H1 (cell line): Measurements from ENCODE around the gene LRBA. TPM values are rescaled to one million over a fixed set of nuclear protein-coding genes. Genes with fewer than 3 reads are reported as not detected.

Source experiments
- CTCF ChIA-PET: fragments of 300-600 bp; sonication (Branson Sonifier 250); formaldehyde crosslinking; loops from one replicate; lab custom pipeline; 2021; ENCODE audit not compliant: partially characterized antibody; lab: Charles Lee
- POLR2A ChIA-PET: fragments of 300-600 bp; sonication (Branson Sonifier 250); formaldehyde crosslinking; loops from one replicate; lab custom pipeline; 2021; ENCODE audit warnings: inconsistent platforms; ENCODE audit not compliant: partially characterized antibody; lab: Charles Lee
- DNase-seq, 2 experiments: peaks; one replicate each; pipeline versions ENCODE4 v3.0.0 to v3.0.0-alpha.2; 2010 to 2022; ENCODE audit warnings: low spot score in 2 of 2, low read depth in 1 of 2, mixed read lengths in 1 of 2
- FAIRE-seq: peaks from 2 replicates; lab custom pipeline; 2011; peaks lifted over from hg19 to GRCh38; lab: Jason Lieb, UNC
- H2AFZ ChIP-seq: 2 replicates; pipeline ENCODE4 v1.8.1; 2012; ENCODE audit warnings: low read length, inconsistent platforms
- H2AK5ac ChIP-seq: 2 replicates; pipeline ENCODE4 v1.6.1; 2013; ENCODE audit warnings: low read depth, low read length
- H2BK120ac ChIP-seq: replicated peaks from 2 replicates; pipeline ENCODE3; 2013; ENCODE audit warnings: low read depth, low read length, inconsistent platforms
- H2BK12ac ChIP-seq: 2 replicates; pipeline ENCODE4 v1.6.1; 2013; ENCODE audit warnings: low read depth, low read length
- H2BK15ac ChIP-seq: 2 replicates; pipeline ENCODE4 v1.6.1; 2013; ENCODE audit warnings: low read length
- H2BK20ac ChIP-seq: 2 replicates; pipeline ENCODE4 v1.6.1; 2013; ENCODE audit warnings: low read length
- H2BK5ac ChIP-seq: 2 replicates; pipeline ENCODE4 v1.6.1; 2013; ENCODE audit warnings: low read depth, low read length
- H3K14ac ChIP-seq: 2 replicates; pipeline ENCODE4 v1.6.1; 2013; ENCODE audit warnings: inconsistent platforms; ENCODE audit not compliant: insufficient read length
- H3K18ac ChIP-seq: 2 replicates; pipeline ENCODE4 v1.6.1; 2013; ENCODE audit warnings: low read length; ENCODE audit errors: extremely low read depth
- H3K23ac ChIP-seq: 2 replicates; pipeline ENCODE4 v1.6.1; 2013; ENCODE audit warnings: inconsistent platforms; ENCODE audit not compliant: insufficient read length
- H3K23me2 ChIP-seq: 2 replicates; pipeline ENCODE4 v1.6.1; 2013; ENCODE audit warnings: low read depth, low read length
- H3K27ac ChIP-seq: 2 replicates; pipeline ENCODE4 v1.6.1; 2011; ENCODE audit warnings: low read depth, low read length, inconsistent platforms
- H3K27me3 ChIP-seq, 4 experiments: replicated peaks in 1 of 4; 1 replicate in 1 of 4; 2 replicates in 3 of 4; pipeline versions ENCODE4 v1.6.1 to v1.8.1; 2011 to 2013; ENCODE audit warnings: low read length in 3 of 4, mild to moderate bottlenecking in 3 of 4, inconsistent platforms in 2 of 4, mixed read lengths in 2 of 4, moderate library complexity in 1 of 4; ENCODE audit not compliant: control insufficient read depth in 3 of 4, insufficient read depth in 3 of 4; ENCODE audit errors: extremely low read depth in 1 of 4
- H3K36me3 ChIP-seq, 4 experiments: 2 replicates each; pipeline versions ENCODE4 v1.6.1 to v1.8.1; 2011 to 2013; ENCODE audit warnings: mild to moderate bottlenecking in 4 of 4, low read length in 3 of 4, moderate library complexity in 2 of 4, control low read depth in 1 of 4, inconsistent platforms in 1 of 4; ENCODE audit not compliant: insufficient read depth in 4 of 4, control insufficient read depth in 2 of 4
- H3K4ac ChIP-seq: replicated peaks from 2 replicates; pipeline ENCODE3; 2013; ENCODE audit warnings: low read length, low read depth, mixed read lengths, inconsistent platforms; ENCODE audit not compliant: insufficient read length
- H3K4me1 ChIP-seq, 4 experiments: replicated peaks in 1 of 4; 1 replicate in 1 of 4; 2 replicates in 3 of 4; pipeline versions ENCODE4 v1.6.1 to v1.8.1; 2011 to 2013; ENCODE audit warnings: low read length in 3 of 4, inconsistent platforms in 2 of 4, mixed read lengths in 1 of 4; ENCODE audit not compliant: insufficient read depth in 4 of 4, control insufficient read depth in 3 of 4
- H3K4me2 ChIP-seq, 2 experiments: 2 replicates each; pipeline versions ENCODE4 v1.6.1 to v1.8.1; 2011 to 2013; ENCODE audit warnings: low read depth in 2 of 2, low read length in 2 of 2, control low read depth in 1 of 2, inconsistent platforms in 1 of 2, mild to moderate bottlenecking in 1 of 2; ENCODE audit not compliant: insufficient read depth in 1 of 2
- H3K4me3 ChIP-seq, 4 experiments: fragments of 200-600, 300-600 bp in 1 of 4; sonication (generic), shearing (Covaris generic), sonication (Bioruptor Twin) in 1 of 4; 2 replicates each; pipeline versions ENCODE4 v1.5.1 to v1.8.1; 2011 to 2016; ENCODE audit warnings: low read length in 4 of 4, low read depth in 3 of 4, control low read depth in 2 of 4, inconsistent platforms in 2 of 4, mild to moderate bottlenecking in 2 of 4, mixed read lengths in 1 of 4, moderate library complexity in 1 of 4; ENCODE audit not compliant: insufficient read depth in 2 of 4; ENCODE audit errors: extremely low read depth in 1 of 4
- H3K56ac ChIP-seq: replicated peaks from 2 replicates; pipeline ENCODE3; 2013; ENCODE audit warnings: low read depth, mild to moderate bottlenecking, mixed read lengths, low read length, inconsistent platforms; ENCODE audit not compliant: insufficient read length
- H3K79me1 ChIP-seq: 2 replicates; pipeline ENCODE4 v1.6.1; 2013; ENCODE audit warnings: low read depth, low read length, control low read depth
- H3K79me2 ChIP-seq, 2 experiments: 2 replicates each; pipeline versions ENCODE4 v1.6.1 to v1.8.1; 2012 to 2013; ENCODE audit warnings: low read length in 2 of 2, mild to moderate bottlenecking in 2 of 2, inconsistent platforms in 1 of 2; ENCODE audit not compliant: insufficient read depth in 2 of 2, control insufficient read depth in 1 of 2
- H3K9ac ChIP-seq, 4 experiments: replicated peaks in 1 of 4; 1 replicate in 1 of 4; 2 replicates in 3 of 4; pipeline versions ENCODE4 v1.6.1 to v1.8.1; 2011 to 2013; ENCODE audit warnings: low read depth in 3 of 4, low read length in 3 of 4, control low read depth in 2 of 4, mild to moderate bottlenecking in 2 of 4, moderate library complexity in 2 of 4, inconsistent platforms in 1 of 4; ENCODE audit errors: extremely low read depth in 1 of 4
- H3K9me3 ChIP-seq, 2 experiments: 2 replicates each; pipeline versions ENCODE4 v1.6.1 to v1.8.1; 2012 to 2013; ENCODE audit warnings: mild to moderate bottlenecking in 2 of 2, moderate library complexity in 2 of 2, control low read depth in 1 of 2, inconsistent platforms in 1 of 2, low read depth in 1 of 2, low read length in 1 of 2, mixed read lengths in 1 of 2; ENCODE audit not compliant: insufficient read depth in 2 of 2
- H4K20me1 ChIP-seq, 2 experiments: replicated peaks in 1 of 2; 2 replicates each; pipeline versions ENCODE3 to v1.8.1; 2011 to 2013; ENCODE audit warnings: inconsistent platforms in 2 of 2, low read length in 2 of 2, mild to moderate bottlenecking in 1 of 2; ENCODE audit not compliant: insufficient read depth in 2 of 2, control insufficient read depth in 1 of 2
- H4K5ac ChIP-seq: 2 replicates; pipeline ENCODE4 v1.6.1; 2013; ENCODE audit warnings: low read length, low read depth, mixed read lengths, inconsistent platforms; ENCODE audit not compliant: insufficient read length
- H4K8ac ChIP-seq: 2 replicates; pipeline ENCODE4 v1.8.0; 2013; ENCODE audit warnings: mild to moderate bottlenecking, moderate library complexity, low read length, inconsistent platforms; ENCODE audit not compliant: insufficient read depth; ENCODE audit errors: extremely low read depth
- H4K91ac ChIP-seq: replicated peaks from 2 replicates; pipeline ENCODE3; 2013; ENCODE audit warnings: low read length, mixed read lengths, inconsistent platforms; ENCODE audit not compliant: insufficient read length
- ASH2L ChIP-seq: fragments of 200-600, 300-600 bp; sonication (generic); IDR thresholded peaks from one replicate; pipeline ENCODE4 v1.7.1; 2017; ENCODE audit warnings: low read length
- CREB1 ChIP-seq: IDR thresholded peaks from 2 replicates; pipeline ENCODE4 v1.6.1; 2012; ENCODE audit warnings: inconsistent platforms
- EP300 ChIP-seq, 2 experiments: IDR thresholded peaks; 1 replicate in 1 of 2; 2 replicates in 1 of 2; pipeline ENCODE4 v1.6.1; 2011 to 2012; ENCODE audit warnings: low read depth in 2 of 2, low read length in 2 of 2, mild to moderate bottlenecking in 2 of 2, borderline replicate concordance in 1 of 2, inconsistent platforms in 1 of 2, moderate library complexity in 1 of 2
- FOSL1 ChIP-seq: IDR thresholded peaks from 2 replicates; pipeline ENCODE4 v1.6.1; 2011; ENCODE audit warnings: mild to moderate bottlenecking, low read depth, low read length, moderate library complexity; ENCODE audit not compliant: insufficient read depth
- GTF2F1 ChIP-seq: IDR thresholded peaks from 2 replicates; pipeline ENCODE4 v1.6.1; 2012; ENCODE audit warnings: low read depth, low read length, improper control_type of control experiment, borderline replicate concordance
- JUND ChIP-seq: IDR thresholded peaks from 2 replicates; pipeline ENCODE4 v1.6.1; 2011; ENCODE audit warnings: mild to moderate bottlenecking, improper control_type of control experiment, low read length
- KDM1A ChIP-seq: fragments of 200-600, 300-600 bp; sonication (generic); IDR thresholded peaks from 2 replicates; pipeline ENCODE4 v1.7.1; 2016; ENCODE audit warnings: mild to moderate bottlenecking, low read length, borderline replicate concordance
- MAX ChIP-seq: IDR thresholded peaks from 2 replicates; pipeline ENCODE4 v1.6.1; 2012; ENCODE audit warnings: inconsistent platforms
- NRF1 ChIP-seq: IDR thresholded peaks from 2 replicates; pipeline ENCODE4 v1.6.1; 2011; ENCODE audit warnings: mild to moderate bottlenecking, low read depth, low read length, improper control_type of control experiment
- POLR2A ChIP-seq, 2 experiments: IDR thresholded peaks; 1 replicate in 1 of 2; 2 replicates in 1 of 2; pipeline ENCODE4 v1.6.1; 2011; ENCODE audit warnings: low read depth in 2 of 2, low read length in 2 of 2, mild to moderate bottlenecking in 2 of 2; ENCODE audit errors: control extremely low read depth in 1 of 2
- RAD21 ChIP-seq, 2 experiments: IDR thresholded peaks in 1 of 2; conservative IDR thresholded peaks in 1 of 2; 2 replicates each; pipeline ENCODE4 v1.6.1; 2011; ENCODE audit warnings: low read depth in 2 of 2, low read length in 2 of 2, improper control_type of control experiment in 1 of 2, inconsistent platforms in 1 of 2, mild to moderate bottlenecking in 1 of 2, moderate library complexity in 1 of 2
- RNF2 ChIP-seq: fragments of 200-900, 300-1000 bp; sonication (generic); IDR thresholded peaks from 2 replicates; pipeline ENCODE4 v1.7.1; 2016; ENCODE audit warnings: borderline replicate concordance, low read depth, mild to moderate bottlenecking, antibody characterized with exemption, low read length; ENCODE audit not compliant: poor library complexity, severe bottlenecking; ENCODE audit errors: missing control alignments
- SP1 ChIP-seq: IDR thresholded peaks from 2 replicates; pipeline ENCODE4 v1.6.1; 2011; ENCODE audit warnings: low read depth, low read length
- WGBS, 2 experiments: shearing (Covaris generic) in 1 of 2; methylation state at CpG; one replicate each; pipeline versions ENCODE4 v1.1.6 to v1.1.7; 2013 to 2015; ENCODE audit warnings: low lambda C conversion rate in 2 of 2, mixed read lengths in 2 of 2, inconsistent platforms in 1 of 2, low coverage in 1 of 2, missing lambda C conversion rate in 1 of 2; ENCODE audit not compliant: insufficient replicate concordance in 2 of 2, insufficient coverage in 1 of 2, insufficient read length in 1 of 2; ENCODE audit errors: extremely low coverage in 1 of 2, missing lambda C conversion rate in 1 of 2; 5-methylcytosine and 5-hydroxymethylcytosine counted together
- polyA plus RNA-seq, 7 experiments: library from polyadenylated mRNA; depleted of rRNA in 3 of 7; stranded (reverse) in 5 of 7; unstranded in 2 of 7; fragments of >200 nt in 5 of 7; fragments of 200-250 nt in 2 of 7; gene quantifications; 1 replicate in 5 of 7; 2 replicates in 1 of 7; 4 replicates in 1 of 7; pipeline versions ENCODE4 v1.2.1 to v1.2.3, GENCODE V29; 2011 to 2013; ENCODE audit warnings: missing spikeins in 2 of 7, mixed read lengths in 2 of 7
- total RNA-seq: library from RNA; stranded (reverse); fragmentation: NEBNext Ultra II Directional; extraction: Animal tissue kit (Norgen Biotek cat#: 25700); gene quantifications from 2 replicates; pipeline ENCODE4 v1.2.1, GENCODE V29; 2021

Gene LRBA
- total and polyA plus RNA-seq, 2 of the 8 experiments (the other 6 are each of a cell fraction or from before 2014, with no cell fraction given) = 54.6 to 83.2 TPM

DNA sequence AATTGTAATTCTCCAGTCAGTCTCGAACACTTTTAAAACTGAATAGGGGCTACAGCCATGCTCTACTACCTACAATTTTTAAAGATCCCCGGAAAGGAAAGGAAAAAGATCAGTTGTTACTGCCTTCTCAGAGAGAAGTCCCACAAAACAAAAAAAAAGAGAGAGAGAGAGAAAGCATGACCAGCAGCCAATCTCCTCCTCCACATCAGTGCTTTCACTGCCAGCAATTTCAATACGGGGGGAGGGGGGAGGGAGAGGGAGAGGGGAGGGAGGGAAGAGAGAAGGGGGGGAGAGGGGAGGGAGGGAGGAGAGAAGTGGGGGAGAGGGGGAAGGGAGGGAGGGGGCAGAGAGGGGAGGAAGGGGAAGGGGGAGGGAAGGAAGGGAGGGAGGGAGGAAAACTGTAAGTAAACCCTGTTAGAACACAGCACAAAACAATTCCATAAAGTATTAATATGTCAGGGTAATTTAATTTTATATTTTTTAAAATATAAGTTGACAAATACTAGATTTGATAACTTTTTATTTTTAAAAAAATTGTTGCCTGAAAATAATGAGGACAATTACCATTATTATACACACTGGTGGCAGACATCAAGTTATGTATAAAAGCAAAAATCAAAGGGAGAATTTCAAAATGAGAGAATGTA, 108.0 kb downstream of the LRBA start:
- Histone ChIP-seq H3K4me2 (no peak overlapping the region; a peak in 1 of 4 replicates), H3K14ac (no peak overlapping the region), H3K79me1 (no peaks in the 10 kb centered on the region; the same call in 1 of the 2 replicates)
- TF ChIP-seq SP1 = no peak
- TF ChIP-seq CREB1 = no peak
- TF ChIP-seq EP300 (IDR thresholded peaks at IDR 0.05; ENCODE audit: borderline replicate concordance in 1 of 2, low read depth in 2 of 2, low read length in 2 of 2) = no peak
- TF ChIP-seq FOSL1 = no peak
- no peak for TF ChIP-seq POLR2A (IDR thresholded peaks at IDR 0.05; ENCODE audit: control extremely low read depth in 1 of 2, low read depth in 2 of 2, low read length in 2 of 2)
- TF ChIP-seq JUND = no peak
- TF ChIP-seq MAX = no peak
- TF ChIP-seq ASH2L = no peak
- no peak for TF ChIP-seq GTF2F1
- TF ChIP-seq NRF1 = no peak
- TF ChIP-seq RAD21 (IDR thresholded peaks at IDR 0.05 in 1 of 2, conservative IDR thresholded peaks at IDR 0.05 in 1 of 2; ENCODE audit: low read depth in 2 of 2, low read length in 2 of 2) = no peak
- no peak for TF ChIP-seq KDM1A
- no peak for TF ChIP-seq RNF2

More for the DNA sequence above, 108.0 kb downstream of the LRBA start:
- Histone ChIP-seq H4K5ac (no peak overlapping the region), H2BK12ac (no peak overlapping the region), H2BK5ac (no peak overlapping the region), H2AFZ (no peak overlapping the region), H3K4me3 (no peak overlapping the region), H3K4me1 (no peaks in the 10 kb centered on the region), H2AK5ac (no peak overlapping the region), H4K8ac (no peak overlapping the region), H3K27me3 (no peaks in the 10 kb centered on the region), H3K18ac (no peak overlapping the region), H2BK20ac (no peak overlapping the region), H2BK120ac (no peak overlapping the region), H3K9me3 (no peaks in the 10 kb centered on the region), H2BK15ac (no peak overlapping the region), H4K91ac (no peak overlapping the region), H3K4ac (no peak overlapping the region), H3K36me3 (peaks cover 0 to 20% (median 2%) of the 10 kb centered on the region in 4 experiments; a peak in 2 of 8 replicates), H3K56ac (no peak overlapping the region), H3K27ac (no peak overlapping the region), H3K23ac (no peak overlapping the region), H3K9ac (no peak overlapping the region), H3K79me2 (no peaks in the 10 kb centered on the region), H4K20me1 (no peaks in the 10 kb centered on the region), H3K23me2 (no peaks in the 10 kb centered on the region)
- WGBS, 2 experiments = 80% methylated on average over 2 of the region's 3 CpGs; no CpG with 5 or more reads in 1 of the 2 experiments
- POLR2A ChIA-PET = no interaction called here
- CTCF ChIA-PET = interaction anchor here (0.7 to 1.0 kb wide), 2 partner anchors 15 to 31 kb away, joined by 3 read pairs; no protein-coding TSS in a partner anchor
- no peak for DNase-seq
- FAIRE-seq = no peak
